CD14-positive monocyte (primary cell): ENCODE results near the gene LRRC34. TPM values are rescaled to one million over a fixed set of nuclear protein-coding genes. Genes with fewer than 3 reads are reported as not detected.

Experiments
- DNase-seq, 3 donors: peaks; one replicate each; pipeline ENCODE4 v3.0.0-alpha.2; 2011 to 2022
- H2AFZ ChIP-seq: 2 replicates; pipeline ENCODE4 v1.6.0; 2012; ENCODE audit warnings: mild to moderate bottlenecking, low read depth, low read length, inconsistent platforms; ENCODE audit not compliant: insufficient read depth, poor library complexity, severe bottlenecking
- H3K27ac ChIP-seq, 2 donors: 1 replicate in 1 of 2; 2 replicates in 1 of 2; pipeline ENCODE4 v1.5.1; 2012 to 2013; ENCODE audit warnings: low read length in 2 of 2, control low read depth in 1 of 2, inconsistent platforms in 1 of 2, low read depth in 1 of 2, mild to moderate bottlenecking in 1 of 2
- H3K27me3 ChIP-seq, 2 donors: one replicate each; pipeline versions ENCODE4 v1.6.0 to v1.6.1; 2011 to 2013; ENCODE audit warnings: low read length in 2 of 2; ENCODE audit not compliant: control insufficient read depth in 2 of 2, insufficient read depth in 2 of 2
- H3K36me3 ChIP-seq, 2 donors: replicated peaks in 1 of 2; 1 replicate in 1 of 2; 2 replicates in 1 of 2; pipeline versions ENCODE4 v1.5.1 to v1.6.1; 2012 to 2013; ENCODE audit warnings: low read length in 2 of 2, control low read depth in 1 of 2, inconsistent platforms in 1 of 2, mild to moderate bottlenecking in 1 of 2; ENCODE audit not compliant: insufficient read depth in 2 of 2, control insufficient read depth in 1 of 2
- H3K4me1 ChIP-seq, 2 donors: 1 replicate in 1 of 2; 2 replicates in 1 of 2; pipeline versions ENCODE4 v1.5.1 to v1.6.1; 2012 to 2013; ENCODE audit warnings: low read length in 2 of 2, control low read depth in 1 of 2, inconsistent platforms in 1 of 2, mild to moderate bottlenecking in 1 of 2, moderate library complexity in 1 of 2; ENCODE audit not compliant: insufficient read depth in 2 of 2, control insufficient read depth in 1 of 2
- H3K4me2 ChIP-seq: replicated peaks from 2 replicates; pipeline ENCODE3; 2012; ENCODE audit warnings: low read length, moderate library complexity, mild to moderate bottlenecking; ENCODE audit not compliant: poor library complexity, severe bottlenecking; ENCODE audit errors: extremely low read depth
- H3K4me3 ChIP-seq, 3 experiments: fragments of 200-600 bp in 1 of 3; sonication (generic) in 1 of 3; replicated peaks in 1 of 3; 1 replicate in 2 of 3; 2 replicates in 1 of 3; pipeline ENCODE4 v1.5.1; 2011 to 2013; ENCODE audit warnings: low read length in 3 of 3, mild to moderate bottlenecking in 3 of 3, control low read depth in 2 of 3, low read depth in 2 of 3, inconsistent platforms in 1 of 3, moderate library complexity in 1 of 3
- H3K79me2 ChIP-seq: 2 replicates; pipeline ENCODE4 v1.6.0; 2012; ENCODE audit warnings: mild to moderate bottlenecking, control low read depth, inconsistent platforms, low read length, moderate library complexity; ENCODE audit not compliant: insufficient read depth
- H3K9ac ChIP-seq: 2 replicates; pipeline ENCODE4 v1.6.0; 2017; ENCODE audit warnings: low read length, mild to moderate bottlenecking; ENCODE audit not compliant: insufficient read depth, poor library complexity, severe bottlenecking
- H3K9me3 ChIP-seq, 2 donors: replicated peaks in 1 of 2; 1 replicate in 1 of 2; 2 replicates in 1 of 2; pipeline versions ENCODE4 v1.5.1 to v1.6.1; 2012 to 2013; ENCODE audit warnings: low read length in 2 of 2, control low read depth in 1 of 2; ENCODE audit not compliant: control insufficient read depth in 1 of 2, insufficient read depth in 1 of 2
- H4K20me1 ChIP-seq: 2 replicates; pipeline ENCODE4 v1.6.0; 2012; ENCODE audit warnings: mild to moderate bottlenecking, low read length, control low read depth, moderate library complexity; ENCODE audit not compliant: insufficient read depth
- H3K27ac Mint-ChIP-seq, 7 donors: one replicate each; pipeline ENCODE4 v1.8.0; 2020; ENCODE audit warnings: mild to moderate bottlenecking in 7 of 7, mixed read lengths in 7 of 7, moderate library complexity in 6 of 7, inconsistent platforms in 2 of 7
- H3K27me3 Mint-ChIP-seq, 3 donors: one replicate each; pipeline ENCODE4 v1.8.0; 2021 to 2022; ENCODE audit warnings: low read depth in 3 of 3, mild to moderate bottlenecking in 3 of 3, mixed read lengths in 3 of 3, moderate library complexity in 3 of 3, inconsistent platforms in 1 of 3
- H3K36me3 Mint-ChIP-seq, 2 donors: one replicate each; pipeline ENCODE4 v1.8.0; 2020; ENCODE audit warnings: mixed read lengths in 2 of 2, inconsistent platforms in 1 of 2, mild to moderate bottlenecking in 1 of 2
- H3K4me1 Mint-ChIP-seq: one replicate; pipeline ENCODE4 v1.8.0; 2020; ENCODE audit warnings: mild to moderate bottlenecking, mixed read lengths
- H3K4me3 Mint-ChIP-seq, 2 donors: one replicate each; pipeline ENCODE4 v1.8.0; 2020; ENCODE audit warnings: mild to moderate bottlenecking in 2 of 2, mixed read lengths in 2 of 2, moderate library complexity in 1 of 2
- H3K9me3 Mint-ChIP-seq, 7 donors: one replicate each; pipeline ENCODE4 v1.8.0; 2020 to 2022; ENCODE audit warnings: mixed read lengths in 7 of 7, mild to moderate bottlenecking in 6 of 7, moderate library complexity in 6 of 7, inconsistent platforms in 2 of 7
- CTCF ChIP-seq: fragments of 200-600 bp; IDR thresholded peaks from one replicate; pipeline ENCODE4 v1.8.0; 2022; ENCODE audit warnings: antibody characterized with exemption, mild to moderate bottlenecking
- WGBS: methylation state at CpG from one replicate; pipeline ENCODE4 v1.1.5; 2013; ENCODE audit warnings: missing lambda C conversion rate; ENCODE audit not compliant: insufficient coverage; 5-methylcytosine and 5-hydroxymethylcytosine counted together
- intact Hi-C, 2 donors: fragments of 100-400 bp; cut with micrococcal nuclease; formaldehyde crosslinking; loops; one replicate each; pipeline versions ENCODE4 v1.15.0 to v1.15.1; 2023
- polyA plus RNA-seq, 3 donors: library from polyadenylated mRNA; depleted of rRNA in 1 of 3; unstranded in 2 of 3; stranded (reverse) in 1 of 3; fragments of 300-500 nt in 2 of 3; fragments of >200 nt in 1 of 3; fragmentation: Illumina TruSeq in 2 of 3; gene quantifications; 1 replicate in 2 of 3; 2 replicates in 1 of 3; pipeline ENCODE4 v1.2.3, GENCODE V29; 2012 to 2021

LRRC34 gene
- polyA plus RNA-seq, 3 donors: 0.25 to 0.61 (median 0.43) TPM

GRCh38 chr3:169755488-169755887 is 57.2 kb downstream of the LRRC34 start:
- no peak for DNase-seq
- H3K4me1 ChIP-seq: no peaks in the 10 kb centered on the region
- peaks cover 5% of the 10 kb centered on the region for H3K4me1 Mint-ChIP-seq
- no peak overlapping the region for H3K27ac ChIP-seq
- H3K27me3 Mint-ChIP-seq: peaks cover 4 to 11% (median 7%) of the 10 kb centered on the region in 3 donors
- H4K20me1 ChIP-seq: no peaks in the 10 kb centered on the region
- no CpG with 5 or more reads among the region's 2 CpGs for WGBS
- H3K36me3 Mint-ChIP-seq: no peaks in the 10 kb centered on the region
- peaks cover 0 to 4% (median 0%) of the 10 kb centered on the region in 7 donors for H3K9me3 Mint-ChIP-seq
- H3K79me2 ChIP-seq: no peaks in the 10 kb centered on the region
- no peak overlapping the region for H3K9ac ChIP-seq
- no peak overlapping the region for H3K4me3 Mint-ChIP-seq
- H3K36me3 ChIP-seq: no peaks in the 10 kb centered on the region
- TF ChIP-seq CTCF: no peak
- H3K27ac Mint-ChIP-seq: no peak overlapping the region
- no peak overlapping the region for H3K4me3 ChIP-seq
- intact Hi-C loops: no loop called here
- no peaks in the 10 kb centered on the region for H3K9me3 ChIP-seq
- H3K4me2 ChIP-seq: no peak overlapping the region
- no peaks in the 10 kb centered on the region for H3K27me3 ChIP-seq
- H2AFZ ChIP-seq: no peak overlapping the region

GRCh38 chr3:169754711-169755110 is 58.0 kb downstream of the LRRC34 start:
- TF ChIP-seq CTCF: no peak
- H4K20me1 ChIP-seq: no peaks in the 10 kb centered on the region
- Mint-ChIP-seq H3K4me3 (no peak overlapping the region), H3K9me3 (peaks cover 0 to 4% (median 0%) of the 10 kb centered on the region in 7 donors), H3K36me3 (no peaks in the 10 kb centered on the region), H3K4me1 (peaks cover 5% of the 10 kb centered on the region), H3K27me3 (peaks cover 4 to 11% (median 7%) of the 10 kb centered on the region in 3 donors), H3K27ac (no peak overlapping the region)
- no peaks in the 10 kb centered on the region for H3K36me3 ChIP-seq
- no peak overlapping the region for H2AFZ ChIP-seq
- H3K4me2 ChIP-seq: no peak overlapping the region
- DNase-seq: no peak
- no peaks in the 10 kb centered on the region for H3K9me3 ChIP-seq
- no peak overlapping the region for H3K9ac ChIP-seq
- H3K79me2 ChIP-seq: no peaks in the 10 kb centered on the region
- H3K4me1 ChIP-seq: no peaks in the 10 kb centered on the region
- H3K27ac ChIP-seq: no peak overlapping the region
- intact Hi-C loops: no loop called here
- no peaks in the 10 kb centered on the region for H3K27me3 ChIP-seq
- 100% methylated on average over 2 of the region's 3 CpGs for WGBS
- H3K4me3 ChIP-seq: no peak overlapping the region
